ENCODE results near the gene TGFB2.

The TGFB2 gene

DNA sequence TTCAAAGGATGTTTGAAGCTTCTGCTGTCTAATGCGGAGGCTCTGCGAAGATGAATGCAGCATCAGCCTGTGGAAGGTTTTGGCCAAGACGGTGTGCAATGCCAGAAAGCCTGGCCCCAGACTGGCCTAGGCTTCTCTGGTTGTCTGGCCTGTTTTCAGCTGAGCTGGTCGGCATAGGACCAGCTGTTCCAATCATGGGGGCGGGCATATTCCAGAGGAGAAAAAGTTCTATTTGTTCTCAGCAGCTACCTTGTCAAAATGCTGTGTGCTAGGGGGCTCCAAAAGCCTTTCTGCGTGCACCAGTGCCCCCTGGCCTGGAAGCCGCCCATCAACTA, 57.6 kb downstream of the TGFB2 start:
- Histone ChIP-seq H2AFZ (ENCODE audit: insufficient read depth, low read length, poor library complexity) (no peak overlapping the region), H3K36me3 (ENCODE audit: control insufficient read depth in 1 of 2, insufficient read depth in 2 of 2, low read length in 2 of 2) (peaks cover 0 to 12% of the 10 kb centered on the region in 2 experiments), H2AK5ac (ENCODE audit: low read length) (no peak overlapping the region), H3K79me2 (ENCODE audit: control insufficient read depth, insufficient read depth, low read length, poor library complexity) (no peaks in the 10 kb centered on the region), H4K91ac (ENCODE audit: low read depth, low read length) (no peak overlapping the region), H3K14ac (ENCODE audit: low read length) (no peak overlapping the region), H2BK120ac (ENCODE audit: insufficient read depth, low read length, poor library complexity) (no peak overlapping the region), H2BK5ac (ENCODE audit: low read depth, low read length, poor library complexity) (no peak overlapping the region), H3K4me1 (ENCODE audit: control insufficient read depth in 1 of 2, insufficient read depth in 2 of 2, low read length in 2 of 2) (no peaks in the 10 kb centered on the region), H3K4me3 (ENCODE audit: low read depth, low read length) (no peak overlapping the region), H3K27me3 (ENCODE audit: insufficient read depth, low read length) (no peaks in the 10 kb centered on the region), H3K4ac (ENCODE audit: low read depth, low read length) (no peak overlapping the region), H3K27ac (ENCODE audit: low read depth, low read length) (no peak overlapping the region), H3K18ac (ENCODE audit: low read length) (no peak overlapping the region), H4K12ac (ENCODE audit: low read depth, low read length) (no peak overlapping the region), H3K9me3 (ENCODE audit: insufficient read depth, low read depth, low read length) (peaks cover 2% of the 10 kb centered on the region), H3K4me2 (ENCODE audit: low read length) (no peak overlapping the region), H4K8ac (ENCODE audit: low read depth, low read length) (no peak overlapping the region), H2BK12ac (ENCODE audit: low read length) (no peak overlapping the region), H3K23ac (ENCODE audit: low read length) (no peak overlapping the region), H3K9ac (ENCODE audit: low read length) (no peak overlapping the region), H3K79me1 (ENCODE audit: low read length) (no peaks in the 10 kb centered on the region)
- DNase-seq = no peak
- no CpG with 5 or more reads among the region's 7 CpGs for WGBS (ENCODE audit: extremely low coverage, insufficient coverage, insufficient read length)

DNA sequence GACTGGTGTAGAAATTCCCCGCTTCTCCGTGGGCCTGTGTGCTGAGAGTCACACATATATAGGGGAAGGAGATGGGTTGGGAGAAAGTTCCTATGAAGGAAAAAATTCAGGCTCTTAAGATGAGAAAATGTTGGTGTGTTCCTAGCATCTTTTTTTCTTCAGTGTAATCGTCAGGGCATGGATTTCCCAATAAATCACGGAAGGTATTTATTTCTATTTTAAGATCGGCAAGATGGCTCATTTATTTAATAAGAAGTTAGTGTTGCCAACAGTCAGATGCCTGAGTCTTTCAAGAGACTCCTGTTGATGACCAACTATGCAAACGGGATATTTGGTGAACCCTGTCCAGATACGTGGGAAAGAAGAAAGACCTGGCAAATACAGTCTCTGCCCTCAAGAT, 58.2 kb downstream of the TGFB2 start:
- Histone ChIP-seq H2BK12ac (ENCODE audit: low read length) (no peak overlapping the region), H3K4me3 (ENCODE audit: low read depth, low read length) (no peak overlapping the region), H2BK120ac (ENCODE audit: insufficient read depth, low read length, poor library complexity) (no peak overlapping the region), H3K36me3 (ENCODE audit: control insufficient read depth in 1 of 2, insufficient read depth in 2 of 2, low read length in 2 of 2) (peaks cover 0 to 12% of the 10 kb centered on the region in 2 experiments), H3K27ac (ENCODE audit: low read depth, low read length) (no peak overlapping the region), H3K79me1 (ENCODE audit: low read length) (no peaks in the 10 kb centered on the region), H3K4ac (ENCODE audit: low read depth, low read length) (no peak overlapping the region), H2BK5ac (ENCODE audit: low read depth, low read length, poor library complexity) (no peak overlapping the region), H3K9ac (ENCODE audit: low read length) (no peak overlapping the region), H2AK5ac (ENCODE audit: low read length) (no peak overlapping the region), H3K27me3 (ENCODE audit: insufficient read depth, low read length) (no peaks in the 10 kb centered on the region), H4K91ac (ENCODE audit: low read depth, low read length) (no peak overlapping the region), H4K12ac (ENCODE audit: low read depth, low read length) (no peak overlapping the region), H3K14ac (ENCODE audit: low read length) (no peak overlapping the region), H3K4me1 (ENCODE audit: control insufficient read depth in 1 of 2, insufficient read depth in 2 of 2, low read length in 2 of 2) (no peaks in the 10 kb centered on the region), H3K9me3 (ENCODE audit: insufficient read depth, low read depth, low read length) (peaks cover 2% of the 10 kb centered on the region), H3K79me2 (ENCODE audit: control insufficient read depth, insufficient read depth, low read length, poor library complexity) (no peaks in the 10 kb centered on the region), H4K8ac (ENCODE audit: low read depth, low read length) (no peak overlapping the region), H3K4me2 (ENCODE audit: low read length) (no peak overlapping the region), H3K18ac (ENCODE audit: low read length) (no peak overlapping the region), H2AFZ (ENCODE audit: insufficient read depth, low read length, poor library complexity) (no peak overlapping the region), H3K23ac (ENCODE audit: low read length) (no peak overlapping the region)
- DNase-seq = no peak
- no CpG with 5 or more reads among the region's 7 CpGs for WGBS (ENCODE audit: extremely low coverage, insufficient coverage, insufficient read length)

- no peak overlapping the region for H2BK5ac ChIP-seq (ENCODE audit: low read depth, low read length, poor library complexity)
- no CpG with 5 or more reads among the region's 1 CpG for WGBS (ENCODE audit: extremely low coverage, insufficient coverage, insufficient read length)
Measured at GRCh38 chr1:218407630-218408029, 62.5 kb downstream of the TGFB2 start.

DNA sequence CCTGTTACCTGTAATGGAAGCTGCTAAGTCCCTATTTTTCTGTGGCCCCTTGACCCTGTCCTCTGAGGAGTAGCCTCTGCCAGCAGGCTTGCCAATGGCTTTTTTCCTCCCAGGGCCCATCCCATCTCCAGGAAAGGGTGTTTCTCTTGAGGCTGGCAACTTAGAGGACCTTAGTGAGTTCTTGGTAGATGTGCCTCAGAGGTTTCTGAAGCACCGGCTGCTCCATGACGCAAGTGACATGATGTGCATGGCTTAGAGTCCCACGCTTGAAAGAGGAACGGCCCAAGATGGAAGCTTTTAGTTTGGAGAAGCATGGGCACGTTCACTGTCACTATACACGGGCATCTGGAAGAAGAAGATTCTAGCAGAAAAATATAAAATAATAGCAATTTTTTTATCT, 63.0 kb downstream of the TGFB2 start:
- H3K79me2 ChIP-seq (ENCODE audit: control insufficient read depth, insufficient read depth, low read length, poor library complexity) = no peaks in the 10 kb centered on the region
- H4K12ac ChIP-seq (ENCODE audit: low read depth, low read length) = no peak overlapping the region
- H2AK5ac ChIP-seq (ENCODE audit: low read length) = no peak overlapping the region
- no peaks in the 10 kb centered on the region for H3K4me1 ChIP-seq (ENCODE audit: control insufficient read depth in 1 of 2, insufficient read depth in 2 of 2, low read length in 2 of 2)
- H3K18ac ChIP-seq (ENCODE audit: low read length) = no peak overlapping the region
- H3K9me3 ChIP-seq (ENCODE audit: insufficient read depth, low read depth, low read length) = no peaks in the 10 kb centered on the region
- H3K36me3 ChIP-seq (ENCODE audit: control insufficient read depth in 1 of 2, insufficient read depth in 2 of 2, low read length in 2 of 2) = peaks cover 0 to 14% of the 10 kb centered on the region in 2 experiments
- no CpG with 5 or more reads among the region's 6 CpGs for WGBS (ENCODE audit: extremely low coverage, insufficient coverage, insufficient read length)
- no peaks in the 10 kb centered on the region for H3K27me3 ChIP-seq (ENCODE audit: insufficient read depth, low read length)
- H3K4me3 ChIP-seq (ENCODE audit: low read depth, low read length) = no peak overlapping the region
- H2AFZ ChIP-seq (ENCODE audit: insufficient read depth, low read length, poor library complexity) = no peak overlapping the region
- H4K91ac ChIP-seq (ENCODE audit: low read depth, low read length) = no peak overlapping the region
- H3K79me1 ChIP-seq (ENCODE audit: low read length) = no peaks in the 10 kb centered on the region
- no peak for DNase-seq
- H3K4ac ChIP-seq (ENCODE audit: low read depth, low read length) = no peak overlapping the region
- H3K4me2 ChIP-seq (ENCODE audit: low read length) = no peak overlapping the region
- no peak overlapping the region for H2BK120ac ChIP-seq (ENCODE audit: insufficient read depth, low read length, poor library complexity)
- H2BK5ac ChIP-seq (ENCODE audit: low read depth, low read length, poor library complexity) = no peak overlapping the region
- no peak overlapping the region for H3K14ac ChIP-seq (ENCODE audit: low read length)
- no peak overlapping the region for H3K9ac ChIP-seq (ENCODE audit: low read length)
- H2BK12ac ChIP-seq (ENCODE audit: low read length) = no peak overlapping the region
- H4K8ac ChIP-seq (ENCODE audit: low read depth, low read length) = no peak overlapping the region
- H3K23ac ChIP-seq (ENCODE audit: low read length) = no peak overlapping the region
- no peak overlapping the region for H3K27ac ChIP-seq (ENCODE audit: low read depth, low read length)

More at GRCh38 chr1:218407630-218408029, 62.5 kb downstream of the TGFB2 start:
- H4K12ac ChIP-seq (ENCODE audit: low read depth, low read length) = no peak overlapping the region
- no peak overlapping the region for H2BK120ac ChIP-seq (ENCODE audit: insufficient read depth, low read length, poor library complexity)
- no peak overlapping the region for H3K4ac ChIP-seq (ENCODE audit: low read depth, low read length)
- no peak overlapping the region for H3K9ac ChIP-seq (ENCODE audit: low read length)
- peaks cover 0 to 14% of the 10 kb centered on the region in 2 experiments for H3K36me3 ChIP-seq (ENCODE audit: control insufficient read depth in 1 of 2, insufficient read depth in 2 of 2, low read length in 2 of 2)
- H3K9me3 ChIP-seq (ENCODE audit: insufficient read depth, low read depth, low read length) = no peaks in the 10 kb centered on the region
- no peak for DNase-seq
- no peak overlapping the region for H3K4me2 ChIP-seq (ENCODE audit: low read length)
- no peak overlapping the region for H2AK5ac ChIP-seq (ENCODE audit: low read length)
- H3K14ac ChIP-seq (ENCODE audit: low read length) = no peak overlapping the region
- no peak overlapping the region for H4K8ac ChIP-seq (ENCODE audit: low read depth, low read length)
- H2BK12ac ChIP-seq (ENCODE audit: low read length) = no peak overlapping the region
- H3K27me3 ChIP-seq (ENCODE audit: insufficient read depth, low read length) = no peaks in the 10 kb centered on the region
- no peaks in the 10 kb centered on the region for H3K4me1 ChIP-seq (ENCODE audit: control insufficient read depth in 1 of 2, insufficient read depth in 2 of 2, low read length in 2 of 2)
- no peak overlapping the region for H4K91ac ChIP-seq (ENCODE audit: low read depth, low read length)
- no peaks in the 10 kb centered on the region for H3K79me1 ChIP-seq (ENCODE audit: low read length)
- no peak overlapping the region for H3K23ac ChIP-seq (ENCODE audit: low read length)
- H3K27ac ChIP-seq (ENCODE audit: low read depth, low read length) = no peak overlapping the region
- H2AFZ ChIP-seq (ENCODE audit: insufficient read depth, low read length, poor library complexity) = no peak overlapping the region
- no peaks in the 10 kb centered on the region for H3K79me2 ChIP-seq (ENCODE audit: control insufficient read depth, insufficient read depth, low read length, poor library complexity)
- no peak overlapping the region for H3K4me3 ChIP-seq (ENCODE audit: low read depth, low read length)
- no peak overlapping the region for H3K18ac ChIP-seq (ENCODE audit: low read length)

All from trophoblast cell (in vitro differentiated cells and primary cell).